B cell (primary cell): ENCODE measurements around the gene PPP1R2. TPM values are rescaled to one million over a fixed set of nuclear protein-coding genes. Genes with fewer than 3 reads are reported as not detected.
"Not testable (repeated sequence)": the region's sequence is repeated elsewhere in the genome, so short reads cannot be mapped to it uniquely, and the experiment has no call there.

Experiments used
- ATAC-seq: fragments of 200-7000 bp; cut with Tn5 transposase; one replicate; pipeline ENCODE4 v1.10.0; 2021; ENCODE audit warnings: low read depth, mild to moderate bottlenecking, moderate number of reproducible peaks, moderate library complexity
- CTCF ChIA-PET: fragments of 350-600 bp; sonication (Branson Sonifier 250); formaldehyde crosslinking; loops from one replicate; lab custom pipeline; 2021; ENCODE audit warnings: antibody characterized with exemption, inconsistent platforms; lab: Charles Lee
- POLR2A ChIA-PET: fragments of 350-600 bp; sonication (Branson Sonifier 250); formaldehyde crosslinking; loops from one replicate; lab custom pipeline; 2021; ENCODE audit warnings: antibody characterized with exemption; lab: Charles Lee
- DNase-seq: peaks from one replicate; pipeline ENCODE4 v3.0.0; 2013
- H2AFZ ChIP-seq: 2 replicates; pipeline ENCODE4 v1.6.1; 2012; ENCODE audit warnings: mild to moderate bottlenecking, low read depth, low read length; ENCODE audit not compliant: insufficient read depth, poor library complexity, severe bottlenecking
- H3K27ac ChIP-seq, 2 donors: 1 replicate in 1 of 2; 2 replicates in 1 of 2; pipeline ENCODE4 v1.5.1; 2012 to 2013; ENCODE audit warnings: low read length in 2 of 2, mild to moderate bottlenecking in 2 of 2, moderate library complexity in 1 of 2
- H3K27me3 ChIP-seq, 4 experiments: fragments of 200-600 bp in 1 of 4; sonication (generic) in 1 of 4; replicated peaks in 1 of 4; 1 replicate in 2 of 4; 2 replicates in 2 of 4; pipeline versions ENCODE4 v1.6.1 to v1.7.0; 2013 to 2016; ENCODE audit warnings: low read length in 3 of 4, mild to moderate bottlenecking in 2 of 4, mixed read lengths in 1 of 4, moderate library complexity in 1 of 4; ENCODE audit not compliant: insufficient read depth in 4 of 4, control insufficient read depth in 3 of 4; ENCODE audit errors: control extremely low read depth in 1 of 4
- H3K36me3 ChIP-seq, 2 experiments: replicated peaks in 1 of 2; 1 replicate in 1 of 2; 2 replicates in 1 of 2; pipeline versions ENCODE4 v1.6.1 to v1.7.1; 2013; ENCODE audit warnings: low read length in 1 of 2; ENCODE audit not compliant: insufficient read depth in 2 of 2, control insufficient read depth in 1 of 2; ENCODE audit errors: control extremely low read depth in 1 of 2, extremely low read depth in 1 of 2
- H3K4me1 ChIP-seq, 2 donors: fragments of 200-600 bp in 1 of 2; sonication (generic) in 1 of 2; 1 replicate in 1 of 2; 2 replicates in 1 of 2; pipeline versions ENCODE4 v1.5.1 to v1.6.1; 2013 to 2017; ENCODE audit warnings: low read length in 2 of 2; ENCODE audit not compliant: control insufficient read depth in 2 of 2, insufficient read depth in 2 of 2
- H3K4me2 ChIP-seq: replicated peaks from 2 replicates; pipeline ENCODE3; 2012; ENCODE audit warnings: mild to moderate bottlenecking, low read depth, low read length; ENCODE audit not compliant: poor library complexity, severe bottlenecking
- H3K4me3 ChIP-seq, 5 experiments: fragments of 200-600 bp in 1 of 5; sonication (generic) in 1 of 5; 1 replicate in 3 of 5; 2 replicates in 2 of 5; pipeline versions ENCODE4 v1.5.1 to v1.7.0; 2011 to 2016; ENCODE audit warnings: low read length in 4 of 5, mild to moderate bottlenecking in 4 of 5, low read depth in 2 of 5, control low read depth in 1 of 5, moderate library complexity in 1 of 5; ENCODE audit not compliant: insufficient read depth in 1 of 5; ENCODE audit errors: control extremely low read depth in 1 of 5, extremely low read depth in 1 of 5
- H3K79me2 ChIP-seq: fragments of 200-600 bp; sonication (generic); one replicate; pipeline ENCODE4 v1.6.0; 2016; ENCODE audit warnings: low read length; ENCODE audit not compliant: control insufficient read depth, insufficient read depth
- H3K9ac ChIP-seq: fragments of 200-600 bp; sonication (generic); 2 replicates; pipeline ENCODE4 v1.6.1; 2017; ENCODE audit warnings: mild to moderate bottlenecking, low read length, moderate library complexity
- H3K9me3 ChIP-seq, 3 donors: one replicate each; pipeline versions ENCODE4 v1.6.1 to v1.7.1; 2013; ENCODE audit warnings: low read length in 2 of 3; ENCODE audit not compliant: control insufficient read depth in 2 of 3, insufficient read depth in 1 of 3; ENCODE audit errors: control extremely low read depth in 1 of 3
- H4K20me1 ChIP-seq: 2 replicates; pipeline ENCODE4 v1.6.0; 2012; ENCODE audit warnings: mild to moderate bottlenecking, low read length; ENCODE audit not compliant: insufficient read depth, control insufficient read depth, poor library complexity, severe bottlenecking
- H3K27ac Mint-ChIP-seq: one replicate; pipeline ENCODE4 v1.8.0; 2021; ENCODE audit warnings: mixed read lengths
- H3K27me3 Mint-ChIP-seq: one replicate; pipeline ENCODE4 v1.8.0; 2021; ENCODE audit warnings: mixed read lengths
- H3K4me1 Mint-ChIP-seq: one replicate; pipeline ENCODE4 v1.8.0; 2021; ENCODE audit warnings: mixed read lengths
- H3K4me3 Mint-ChIP-seq: one replicate; pipeline ENCODE4 v1.8.0; 2021; ENCODE audit warnings: mixed read lengths
- H3K9me3 Mint-ChIP-seq: one replicate; pipeline ENCODE4 v1.8.0; 2022; ENCODE audit warnings: mixed read lengths; ENCODE audit not compliant: insufficient read depth
- EZH2 ChIP-seq: IDR thresholded peaks from 2 replicates; pipeline ENCODE4 v1.6.1; 2012; ENCODE audit warnings: borderline replicate concordance, low read depth, mild to moderate bottlenecking, moderate library complexity, low read length; ENCODE audit not compliant: insufficient read depth, poor library complexity, severe bottlenecking
- WGBS: methylation state at CpG from one replicate; pipeline ENCODE4 v1.1.5; 2013; ENCODE audit warnings: missing lambda C conversion rate; ENCODE audit not compliant: insufficient coverage; 5-methylcytosine and 5-hydroxymethylcytosine counted together
- intact Hi-C: fragments of 100-400 bp; cut with micrococcal nuclease; formaldehyde crosslinking; loops from one replicate; pipeline ENCODE4 v1.10.0; 2022
- polyA plus RNA-seq: library from polyadenylated mRNA; depleted of rRNA; stranded (reverse); fragments of >200 nt; gene quantifications from 2 replicates; pipeline ENCODE4 v1.2.3, GENCODE V29; 2012
- total RNA-seq, 2 donors: library from RNA; stranded (reverse); fragments of 120-200 nt in 1 of 2; gene quantifications; 1 replicate in 1 of 2; 2 replicates in 1 of 2; pipeline versions ENCODE4 v1.2.3 to v1.2.4, GENCODE V29; 2013 to 2022
- TF ChIP-seq, protein P1 (sequence below): fragments of 200-600 bp; IDR thresholded peaks from one replicate; pipeline ENCODE4 v1.8.0; 2022; ENCODE audit warnings: antibody characterized with exemption, mild to moderate bottlenecking

PPP1R2 gene
- total and polyA plus RNA-seq, 2 donors (not counting 1 experiment from before 2014, with no cell fraction given), result 39.1 to 73.8 TPM

DNA sequence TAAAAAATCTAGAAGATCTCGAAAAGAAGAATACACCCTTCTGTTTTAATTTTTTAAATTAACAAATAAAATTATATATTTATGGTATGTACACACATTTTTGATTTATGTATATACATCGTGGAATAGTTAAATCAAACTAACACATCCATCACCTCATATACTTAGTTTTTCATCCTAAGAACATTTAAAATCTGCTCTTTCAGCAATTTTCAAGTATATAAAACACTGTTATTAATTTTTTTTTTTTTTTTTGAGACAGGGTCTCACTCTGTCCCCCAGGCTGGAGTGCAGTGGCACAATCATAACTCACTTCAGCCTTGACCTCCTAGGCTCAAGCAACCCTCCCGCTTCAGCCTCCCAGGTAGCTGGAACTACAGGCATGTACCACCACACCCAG is 67.5 kb downstream of the PPP1R2 start:
- WGBS, result 100% methylated on average over 1 of the region's 3 CpGs

DNA sequence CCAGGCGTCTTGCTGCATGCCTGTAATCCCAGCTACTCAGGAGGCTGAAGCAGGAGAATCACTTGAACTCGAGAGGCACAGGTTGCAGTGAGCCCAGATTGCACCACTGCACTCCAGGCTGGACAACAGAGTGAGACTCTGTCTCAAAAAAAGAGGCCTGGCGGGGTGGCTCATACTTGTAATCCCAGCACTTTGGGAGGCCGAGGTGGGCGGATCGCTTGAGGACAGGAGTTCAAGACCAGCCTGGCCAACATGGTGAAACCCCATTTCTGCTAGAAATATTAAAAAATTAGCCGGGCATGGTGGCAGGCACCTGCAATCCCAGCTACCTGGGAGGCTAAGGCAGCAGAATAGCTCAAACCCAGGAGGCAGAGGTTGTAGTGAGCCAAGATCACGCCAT is 68.0 kb downstream of the PPP1R2 start:
- H3K27ac ChIP-seq, POLR2A ChIA-PET, H3K9me3 ChIP-seq, H3K4me3 ChIP-seq, H3K27me3 ChIP-seq, H3K4me1 Mint-ChIP-seq, H3K36me3 ChIP-seq, H4K20me1 ChIP-seq, H3K9me3 Mint-ChIP-seq, H3K79me2 ChIP-seq, H3K4me1 ChIP-seq, H3K9ac ChIP-seq, H3K4me2 ChIP-seq, H2AFZ ChIP-seq, H3K4me3 Mint-ChIP-seq, DNase-seq, H3K27ac Mint-ChIP-seq, CTCF ChIA-PET, intact Hi-C loops, ATAC-seq: not testable (repeated sequence)
- H3K27me3 Mint-ChIP-seq, result peaks cover 21% of the 10 kb centered on the region
- 92% methylated on average over 8 of the region's 8 CpGs for WGBS

More for the DNA sequence above, 67.5 kb downstream of the PPP1R2 start:
- Histone ChIP-seq H2AFZ (no peak overlapping the region), H3K79me2 (no peaks in the 10 kb centered on the region), H3K4me3 (no peak overlapping the region), H3K4me2 (no peak overlapping the region), H3K9ac (no peak overlapping the region), H3K4me1 (no peaks in the 10 kb centered on the region), H4K20me1 (no peaks in the 10 kb centered on the region), H3K27me3 (no peaks in the 10 kb centered on the region), H3K9me3 (peaks cover 0 to 2% (median 0%) of the 10 kb centered on the region in 3 donors), H3K27ac (no peak overlapping the region), H3K36me3 (no peaks in the 10 kb centered on the region)
- Mint-ChIP-seq H3K9me3 (no peaks in the 10 kb centered on the region), H3K27ac (no peak overlapping the region), H3K4me3 (no peak overlapping the region), H3K4me1 (no peaks in the 10 kb centered on the region), H3K27me3 (peaks cover 21% of the 10 kb centered on the region)
- no peak for TF ChIP-seq EZH2
- TF ChIP-seq, protein P1, sequence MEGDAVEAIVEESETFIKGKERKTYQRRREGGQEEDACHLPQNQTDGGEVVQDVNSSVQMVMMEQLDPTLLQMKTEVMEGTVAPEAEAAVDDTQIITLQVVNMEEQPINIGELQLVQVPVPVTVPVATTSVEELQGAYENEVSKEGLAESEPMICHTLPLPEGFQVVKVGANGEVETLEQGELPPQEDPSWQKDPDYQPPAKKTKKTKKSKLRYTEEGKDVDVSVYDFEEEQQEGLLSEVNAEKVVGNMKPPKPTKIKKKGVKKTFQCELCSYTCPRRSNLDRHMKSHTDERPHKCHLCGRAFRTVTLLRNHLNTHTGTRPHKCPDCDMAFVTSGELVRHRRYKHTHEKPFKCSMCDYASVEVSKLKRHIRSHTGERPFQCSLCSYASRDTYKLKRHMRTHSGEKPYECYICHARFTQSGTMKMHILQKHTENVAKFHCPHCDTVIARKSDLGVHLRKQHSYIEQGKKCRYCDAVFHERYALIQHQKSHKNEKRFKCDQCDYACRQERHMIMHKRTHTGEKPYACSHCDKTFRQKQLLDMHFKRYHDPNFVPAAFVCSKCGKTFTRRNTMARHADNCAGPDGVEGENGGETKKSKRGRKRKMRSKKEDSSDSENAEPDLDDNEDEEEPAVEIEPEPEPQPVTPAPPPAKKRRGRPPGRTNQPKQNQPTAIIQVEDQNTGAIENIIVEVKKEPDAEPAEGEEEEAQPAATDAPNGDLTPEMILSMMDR, result no peak
- CTCF ChIA-PET, result no interaction called here
- intact Hi-C loops, result no loop called here
- POLR2A ChIA-PET, result no interaction called here
- no peak for DNase-seq
- ATAC-seq, result no peak
